Measurements from ENCODE around the gene TPSB2.

TPSB2 gene

DNA sequence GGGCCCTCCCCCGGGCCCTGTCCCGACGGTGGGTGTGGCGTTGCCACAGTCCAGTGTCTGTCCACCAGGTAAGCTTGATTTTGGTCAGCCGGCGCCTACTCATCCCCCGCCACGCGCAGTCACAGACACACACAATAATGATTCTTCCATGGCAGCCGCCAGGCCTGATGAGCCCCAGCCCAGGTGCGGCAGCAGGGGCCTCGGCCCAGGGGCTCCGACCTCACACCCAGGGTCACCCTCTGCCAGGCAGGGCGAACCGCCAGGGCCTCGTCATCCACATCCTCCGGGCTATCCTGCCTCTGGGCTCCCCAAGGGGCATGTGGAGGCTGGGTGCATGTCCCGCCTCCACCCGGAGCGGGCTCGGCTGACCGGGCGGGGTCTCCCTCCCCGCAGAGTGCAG, 12.5 kb downstream of the TPSB2 start:
- TF ChIP-seq, protein P1, sequence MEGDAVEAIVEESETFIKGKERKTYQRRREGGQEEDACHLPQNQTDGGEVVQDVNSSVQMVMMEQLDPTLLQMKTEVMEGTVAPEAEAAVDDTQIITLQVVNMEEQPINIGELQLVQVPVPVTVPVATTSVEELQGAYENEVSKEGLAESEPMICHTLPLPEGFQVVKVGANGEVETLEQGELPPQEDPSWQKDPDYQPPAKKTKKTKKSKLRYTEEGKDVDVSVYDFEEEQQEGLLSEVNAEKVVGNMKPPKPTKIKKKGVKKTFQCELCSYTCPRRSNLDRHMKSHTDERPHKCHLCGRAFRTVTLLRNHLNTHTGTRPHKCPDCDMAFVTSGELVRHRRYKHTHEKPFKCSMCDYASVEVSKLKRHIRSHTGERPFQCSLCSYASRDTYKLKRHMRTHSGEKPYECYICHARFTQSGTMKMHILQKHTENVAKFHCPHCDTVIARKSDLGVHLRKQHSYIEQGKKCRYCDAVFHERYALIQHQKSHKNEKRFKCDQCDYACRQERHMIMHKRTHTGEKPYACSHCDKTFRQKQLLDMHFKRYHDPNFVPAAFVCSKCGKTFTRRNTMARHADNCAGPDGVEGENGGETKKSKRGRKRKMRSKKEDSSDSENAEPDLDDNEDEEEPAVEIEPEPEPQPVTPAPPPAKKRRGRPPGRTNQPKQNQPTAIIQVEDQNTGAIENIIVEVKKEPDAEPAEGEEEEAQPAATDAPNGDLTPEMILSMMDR (IDR thresholded peaks at IDR 0.05; ENCODE audit: control insufficient read depth, extremely low read depth, insufficient read depth), result no peak
- H3K4me3 ChIP-seq (ENCODE audit: low read depth, low read length), result no peak overlapping the region
- no peak for DNase-seq (ENCODE audit: low read depth)

DNA sequence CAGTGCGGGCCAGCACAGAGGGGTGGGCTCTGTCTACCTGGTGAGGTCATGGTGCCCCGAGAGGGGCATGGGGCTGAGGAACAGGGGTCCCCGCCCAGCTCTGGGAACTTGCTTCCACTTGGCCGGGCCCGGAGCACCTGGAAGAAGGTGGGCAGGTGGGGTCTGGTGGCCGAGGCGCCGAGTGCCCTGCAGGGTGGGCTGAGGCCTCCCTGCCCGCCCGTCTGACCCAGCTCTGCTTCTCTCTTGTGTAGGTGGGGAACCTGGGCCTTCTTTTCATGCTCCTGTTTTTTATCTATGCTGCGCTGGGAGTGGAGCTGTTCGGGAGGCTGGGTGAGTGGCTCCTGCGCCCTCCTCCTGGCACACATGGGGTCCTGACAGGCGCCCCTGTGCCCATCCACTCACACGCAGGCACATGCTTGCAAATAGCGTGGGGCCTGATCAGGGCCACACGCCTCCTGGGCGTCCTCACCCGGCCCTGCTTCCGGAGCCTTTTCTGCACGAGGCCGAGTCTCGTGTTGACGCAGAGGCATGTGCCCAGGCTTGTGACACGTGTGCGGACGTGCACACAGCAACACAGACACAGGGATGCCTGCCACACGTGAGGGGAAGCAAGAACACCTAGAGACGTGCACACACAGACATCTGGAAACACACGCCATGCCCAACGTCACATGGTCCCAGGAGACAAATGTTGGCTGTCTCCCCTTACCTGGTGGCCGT, 13.1 kb downstream of the TPSB2 start:
- DNase-seq (ENCODE audit: low read depth), result no peak
- TF ChIP-seq, protein P1 (IDR thresholded peaks at IDR 0.05; ENCODE audit: control insufficient read depth, extremely low read depth, insufficient read depth), result no peak
- no peak overlapping the region for H3K4me3 ChIP-seq (ENCODE audit: low read depth, low read length)

DNA sequence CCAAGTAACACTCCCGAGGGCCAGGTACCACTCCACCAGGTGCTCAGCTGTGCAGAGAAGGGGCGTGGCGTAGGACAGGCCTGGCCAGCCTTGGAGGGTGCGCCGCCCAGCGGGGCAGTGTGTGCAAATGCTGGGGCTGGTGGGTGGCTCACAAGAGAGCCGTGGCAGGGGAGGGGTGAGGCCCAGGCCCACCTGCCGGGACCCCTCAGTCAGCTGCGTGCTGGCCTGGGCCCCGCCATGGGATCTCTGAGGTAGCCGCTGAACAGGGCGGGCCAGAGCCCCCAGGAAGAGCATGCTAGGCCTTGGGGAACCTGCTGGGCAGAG, 13.7 kb downstream of the TPSB2 start:
- TF ChIP-seq, protein P1 (IDR thresholded peaks at IDR 0.05; ENCODE audit: control insufficient read depth, extremely low read depth, insufficient read depth), result peak; percentile 8; the same call in 1 of the 2 replicates
- no peak for DNase-seq (ENCODE audit: low read depth)
- no peak overlapping the region for H3K4me3 ChIP-seq (ENCODE audit: low read depth, low read length)

DNA sequence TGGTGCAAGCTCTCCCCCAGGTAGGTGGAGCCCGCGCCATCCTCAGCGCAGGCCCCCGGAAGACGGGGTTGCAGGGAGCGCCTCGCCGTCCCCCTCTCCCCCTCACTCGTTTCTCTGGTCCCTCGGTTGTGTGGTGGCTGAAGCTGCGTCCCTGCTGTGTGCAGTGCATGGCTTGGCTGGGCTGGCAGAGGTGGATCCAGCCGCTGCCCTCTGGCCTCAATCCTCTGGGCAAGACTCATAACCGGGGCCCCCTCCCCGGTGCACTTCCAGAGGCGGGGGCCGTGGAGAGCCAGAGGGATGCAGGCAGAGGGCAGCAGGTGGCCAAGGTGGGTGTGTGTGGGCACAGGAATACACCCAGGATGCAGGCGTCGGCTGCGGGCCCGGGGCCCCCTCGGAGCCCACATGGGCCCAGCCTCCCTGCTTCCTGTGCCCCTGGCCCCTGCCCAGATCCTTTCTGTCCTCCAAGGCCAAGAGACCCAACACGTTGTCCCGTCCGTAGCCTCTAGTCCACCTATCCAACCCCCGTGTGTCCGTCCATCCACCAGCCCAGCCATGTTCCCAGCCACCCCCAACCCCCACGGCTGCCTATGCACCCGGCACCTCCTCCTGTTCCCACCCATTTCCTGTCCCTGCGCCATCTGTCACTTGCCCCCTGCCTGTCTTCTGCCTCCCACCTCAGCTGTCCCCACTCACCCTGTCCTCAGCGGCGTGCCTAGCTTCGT, 14.2 kb downstream of the TPSB2 start:
- TF ChIP-seq, protein P1 (IDR thresholded peaks at IDR 0.05; ENCODE audit: control insufficient read depth, extremely low read depth, insufficient read depth), result no peak
- no peak overlapping the region for H3K4me3 ChIP-seq (ENCODE audit: low read depth, low read length)
- DNase-seq (ENCODE audit: low read depth), result no peak

DNA sequence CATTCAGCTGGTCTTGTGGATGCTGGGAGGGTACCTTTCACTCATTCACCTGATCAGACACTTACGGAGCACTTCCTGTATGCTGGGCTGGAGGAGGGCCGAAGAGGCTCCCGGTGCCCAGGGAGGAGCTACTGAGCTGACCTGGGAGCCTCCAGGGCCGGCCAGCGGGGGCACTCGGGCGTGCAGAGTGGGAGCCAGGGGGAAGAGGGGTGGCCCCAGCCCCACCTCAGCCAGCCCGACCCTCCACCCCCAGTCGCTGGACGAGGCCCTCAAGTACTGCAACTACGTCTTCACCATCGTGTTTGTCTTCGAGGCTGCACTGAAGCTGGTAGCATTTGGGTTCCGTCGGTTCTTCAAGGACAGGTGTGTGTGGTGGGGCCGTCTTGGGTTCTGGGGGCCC, 15.3 kb downstream of the TPSB2 start:
- TF ChIP-seq, protein P1 (IDR thresholded peaks at IDR 0.05; ENCODE audit: control insufficient read depth, extremely low read depth, insufficient read depth), result no peak
- H3K4me3 ChIP-seq (ENCODE audit: low read depth, low read length), result no peak overlapping the region
- DNase-seq (ENCODE audit: low read depth), result no peak

DNA sequence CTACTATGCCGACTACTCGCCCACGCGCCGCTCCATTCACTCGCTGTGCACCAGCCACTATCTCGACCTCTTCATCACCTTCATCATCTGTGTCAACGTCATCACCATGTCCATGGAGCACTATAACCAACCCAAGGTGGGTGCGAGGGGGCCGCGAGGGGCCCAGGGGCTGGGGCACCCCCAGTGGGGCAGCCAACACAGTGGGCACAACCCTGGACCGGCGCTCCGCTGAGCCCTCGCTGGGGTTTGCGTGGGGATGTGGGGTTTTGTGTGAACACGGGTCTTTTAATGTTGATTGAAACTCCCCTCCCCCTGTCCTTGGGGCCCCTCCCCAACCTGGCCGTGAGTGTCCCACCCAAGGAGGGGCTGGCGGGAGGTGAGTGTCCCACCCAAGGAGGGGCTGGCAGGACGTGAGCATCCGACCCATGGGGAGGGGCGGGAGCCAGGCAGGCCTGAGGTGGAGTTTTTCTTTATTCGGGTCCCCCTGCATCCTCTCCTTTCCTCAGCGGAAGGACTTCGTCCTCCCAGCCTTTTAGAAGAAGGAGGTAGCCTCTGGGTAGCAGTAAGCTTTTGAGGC, 16.1 kb downstream of the TPSB2 start:
- no peak overlapping the region for H3K4me3 ChIP-seq (ENCODE audit: low read depth, low read length)
- DNase-seq (ENCODE audit: low read depth), result no peak
- TF ChIP-seq, protein P1 (IDR thresholded peaks at IDR 0.05; ENCODE audit: control insufficient read depth, extremely low read depth, insufficient read depth), result no peak
